Progenitor cell of endocrine pancreas (in vitro differentiated cells): ENCODE measurements around the gene CNTLN. TPM values are rescaled to one million over a fixed set of nuclear protein-coding genes. Genes with fewer than 3 reads are reported as not detected.

Experiments used
- DNase-seq: peaks from one replicate; pipeline ENCODE4 v3.0.0; 2021; ENCODE audit warnings: low spot score; ENCODE audit not compliant: unreplicated experiment
- H3K27ac Mint-ChIP-seq: 2 replicates; pipeline ENCODE4 v1.8.0; 2021; ENCODE audit warnings: mild to moderate bottlenecking, moderate library complexity, mixed read lengths
- H3K27me3 Mint-ChIP-seq: 2 replicates; pipeline ENCODE4 v1.8.0; 2021; ENCODE audit warnings: mixed read lengths
- H3K36me3 Mint-ChIP-seq: 2 replicates; pipeline ENCODE4 v1.8.0; 2022; ENCODE audit warnings: mixed read lengths; ENCODE audit not compliant: insufficient read depth
- H3K4me1 Mint-ChIP-seq: 2 replicates; pipeline ENCODE4 v1.8.0; 2021; ENCODE audit warnings: low read depth, mixed read lengths
- H3K4me3 Mint-ChIP-seq: 2 replicates; pipeline ENCODE4 v1.8.0; 2021; ENCODE audit warnings: low read depth, mild to moderate bottlenecking, moderate library complexity, mixed read lengths
- H3K9me3 Mint-ChIP-seq: 2 replicates; pipeline ENCODE4 v1.8.0; 2021; ENCODE audit warnings: low read depth, mixed read lengths
- total RNA-seq: library from RNA; stranded (reverse); gene quantifications from 2 replicates; pipeline ENCODE4 v1.2.1, GENCODE V29; 2021
- TF ChIP-seq, protein P1 (sequence below): fragments of 200-600 bp; sonication (generic); IDR thresholded peaks from one replicate; pipeline ENCODE4 v1.5.0; 2021; ENCODE audit warnings: antibody characterized with exemption, mild to moderate bottlenecking; ENCODE audit not compliant: unreplicated experiment

The CNTLN gene
- total RNA-seq, 1 donor from 2014 or later, result 7.8 TPM

DNA sequence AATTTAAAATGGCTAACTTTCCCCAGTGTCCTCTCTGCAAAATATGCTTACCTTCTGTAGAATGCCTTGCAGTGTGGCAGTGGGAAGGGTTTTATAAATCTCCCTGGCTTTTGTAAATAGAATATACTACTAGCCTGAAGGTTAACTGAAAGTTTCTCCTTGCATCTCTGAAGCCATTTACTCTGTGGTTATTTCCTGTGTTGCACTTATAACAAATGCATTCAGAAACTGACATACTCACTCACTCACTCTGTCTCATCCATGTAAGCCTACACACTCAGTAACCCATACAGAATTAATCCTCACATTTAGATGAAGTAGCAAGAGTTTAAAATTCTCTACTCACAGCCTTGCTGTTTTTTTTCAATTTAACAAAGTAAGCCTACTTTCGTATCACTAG, 356.9 kb downstream of the CNTLN start:
- Mint-ChIP-seq H3K27ac (no peak overlapping the region), H3K4me1 (peaks cover 18% of the 10 kb centered on the region), H3K4me3 (no peak overlapping the region), H3K27me3 (peaks cover 2% of the 10 kb centered on the region), H3K36me3 (no peaks in the 10 kb centered on the region), H3K9me3 (no peaks in the 10 kb centered on the region)
- DNase-seq, result no peak
- TF ChIP-seq, protein P1, sequence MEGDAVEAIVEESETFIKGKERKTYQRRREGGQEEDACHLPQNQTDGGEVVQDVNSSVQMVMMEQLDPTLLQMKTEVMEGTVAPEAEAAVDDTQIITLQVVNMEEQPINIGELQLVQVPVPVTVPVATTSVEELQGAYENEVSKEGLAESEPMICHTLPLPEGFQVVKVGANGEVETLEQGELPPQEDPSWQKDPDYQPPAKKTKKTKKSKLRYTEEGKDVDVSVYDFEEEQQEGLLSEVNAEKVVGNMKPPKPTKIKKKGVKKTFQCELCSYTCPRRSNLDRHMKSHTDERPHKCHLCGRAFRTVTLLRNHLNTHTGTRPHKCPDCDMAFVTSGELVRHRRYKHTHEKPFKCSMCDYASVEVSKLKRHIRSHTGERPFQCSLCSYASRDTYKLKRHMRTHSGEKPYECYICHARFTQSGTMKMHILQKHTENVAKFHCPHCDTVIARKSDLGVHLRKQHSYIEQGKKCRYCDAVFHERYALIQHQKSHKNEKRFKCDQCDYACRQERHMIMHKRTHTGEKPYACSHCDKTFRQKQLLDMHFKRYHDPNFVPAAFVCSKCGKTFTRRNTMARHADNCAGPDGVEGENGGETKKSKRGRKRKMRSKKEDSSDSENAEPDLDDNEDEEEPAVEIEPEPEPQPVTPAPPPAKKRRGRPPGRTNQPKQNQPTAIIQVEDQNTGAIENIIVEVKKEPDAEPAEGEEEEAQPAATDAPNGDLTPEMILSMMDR, result no peak

- TF ChIP-seq, protein P1, result no peak
- H3K27me3 Mint-ChIP-seq, result peaks cover 23% of the 10 kb centered on the region
- peaks cover 9% of the 10 kb centered on the region for H3K4me1 Mint-ChIP-seq
- no peak for DNase-seq
- H3K4me3 Mint-ChIP-seq, result no peak overlapping the region
- H3K27ac Mint-ChIP-seq, result no peak overlapping the region
- peaks cover 3% of the 10 kb centered on the region for H3K36me3 Mint-ChIP-seq
- peaks cover 7% of the 10 kb centered on the region for H3K9me3 Mint-ChIP-seq
Observed at GRCh38 chr9:17503196-17503595, 368.4 kb downstream of the CNTLN start.

DNA sequence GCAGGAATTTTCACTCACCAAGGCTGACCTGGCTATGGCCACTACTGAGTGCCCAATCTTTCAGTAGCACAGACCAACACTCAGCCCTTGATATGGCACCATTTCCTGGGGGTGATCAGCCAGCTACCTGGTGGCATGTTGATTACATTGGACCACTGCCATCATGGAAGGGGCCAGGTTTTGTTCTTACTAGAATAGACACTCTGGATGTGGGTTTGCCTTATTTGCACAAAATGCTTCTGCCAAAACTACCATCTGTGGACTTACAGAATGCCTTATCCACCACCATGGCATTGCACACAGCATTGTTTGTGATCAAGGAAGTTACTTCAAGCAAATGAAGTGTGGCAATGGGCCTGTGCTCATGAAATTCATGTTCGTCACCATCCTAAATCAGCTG, 374.3 kb downstream of the CNTLN start:
- TF ChIP-seq, protein P1, result no peak
- no peak for DNase-seq
- no peak overlapping the region for H3K4me3 Mint-ChIP-seq
- H3K4me1 Mint-ChIP-seq, result peaks cover 9% of the 10 kb centered on the region
- no peak overlapping the region for H3K27ac Mint-ChIP-seq
- peaks cover 7% of the 10 kb centered on the region for H3K9me3 Mint-ChIP-seq
- peaks cover 1% of the 10 kb centered on the region for H3K36me3 Mint-ChIP-seq
- peaks cover 27% of the 10 kb centered on the region for H3K27me3 Mint-ChIP-seq

- Mint-ChIP-seq H3K4me1 (peaks cover 9% of the 10 kb centered on the region), H3K27me3 (peaks cover 23% of the 10 kb centered on the region), H3K36me3 (peaks cover 1% of the 10 kb centered on the region), H3K9me3 (peaks cover 4% of the 10 kb centered on the region), H3K4me3 (no peak overlapping the region), H3K27ac (no peak overlapping the region)
- DNase-seq, result no peak
- TF ChIP-seq, protein P1, result no peak
Observed at GRCh38 chr9:17509701-17510100, 374.9 kb downstream of the CNTLN start.

GRCh38 chr9:17519761-17520160, 384.9 kb downstream of the CNTLN start:
- Mint-ChIP-seq H3K27me3 (peaks cover 6% of the 10 kb centered on the region), H3K4me3 (peak overlapping the region; percentile 22), H3K27ac (peak overlapping the region; percentile 83), H3K9me3 (no peaks in the 10 kb centered on the region), H3K4me1 (peaks cover 14% of the 10 kb centered on the region), H3K36me3 (no peaks in the 10 kb centered on the region)
- TF ChIP-seq, protein P1, result no peak
- no peak for DNase-seq
